Daoy (cell line): ENCODE measurements around the gene HSPA6. TPM values are rescaled to one million over a fixed set of nuclear protein-coding genes. Genes with fewer than 3 reads are reported as not detected.
A peak's percentile ranks its signal among the peaks of the same experiment; 100 is the strongest.
"Not testable (repeated sequence)": the region's sequence is repeated elsewhere in the genome, so short reads cannot be mapped to it uniquely, and the experiment has no call there.

Source experiments
- DNase-seq: peaks from one replicate; pipeline ENCODE4 v3.0.0-alpha.2; 2015; ENCODE audit warnings: low read depth
- total RNA-seq: library from RNA; depleted of rRNA; stranded (reverse); fragments of >200 nt; shearing (Covaris generic); gene quantifications from 2 replicates; pipeline ENCODE4 v1.2.3, GENCODE V29; 2014

The HSPA6 gene
- total RNA-seq, 1 experiment from 2014 or later = 0.29 TPM

DNA sequence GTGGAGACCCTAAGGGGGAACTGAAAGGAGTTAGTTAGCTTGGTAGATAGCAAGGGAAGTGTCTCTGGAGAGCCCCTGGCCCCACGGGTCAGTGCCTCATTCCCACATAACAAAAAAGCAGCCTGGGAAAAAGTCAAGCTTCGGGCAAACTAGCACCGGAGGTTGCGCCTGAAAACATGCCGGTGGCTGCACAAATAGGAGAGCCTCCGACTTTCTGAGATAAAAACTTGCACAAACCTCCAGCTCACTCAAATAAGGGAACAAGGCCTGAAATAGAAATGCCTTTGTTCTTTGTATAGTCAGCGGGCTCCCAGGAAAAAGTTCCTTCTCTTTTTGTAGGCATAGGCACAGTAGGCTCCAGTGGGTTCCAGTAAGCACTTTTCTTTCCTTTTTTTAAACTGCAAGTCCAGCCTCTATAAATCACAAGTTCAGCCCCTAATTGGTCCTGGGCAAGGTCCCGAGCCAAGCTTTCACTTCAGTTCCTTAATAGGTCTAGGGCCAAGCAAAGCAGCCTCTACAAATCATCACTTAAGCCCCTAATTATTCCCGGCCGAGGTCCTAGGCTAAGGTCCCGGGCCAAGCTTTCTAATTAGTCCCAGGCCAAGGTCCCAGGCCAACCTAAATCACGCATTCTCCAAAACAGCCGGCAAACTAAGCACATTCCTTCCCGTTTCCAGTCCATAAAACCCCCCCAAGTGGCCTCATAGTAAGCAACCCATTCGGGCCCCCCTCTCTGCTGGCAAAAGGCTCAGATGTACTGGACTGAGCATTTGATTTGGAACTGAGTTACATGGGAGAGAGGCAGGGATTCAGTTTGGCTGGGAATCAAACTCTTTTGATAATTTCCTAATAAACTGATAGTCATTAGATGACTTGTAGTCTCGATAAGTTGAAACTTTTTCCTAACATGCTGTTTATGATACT, 8.6 kb downstream of the HSPA6 start:
- not testable (repeated sequence) for DNase-seq

DNA sequence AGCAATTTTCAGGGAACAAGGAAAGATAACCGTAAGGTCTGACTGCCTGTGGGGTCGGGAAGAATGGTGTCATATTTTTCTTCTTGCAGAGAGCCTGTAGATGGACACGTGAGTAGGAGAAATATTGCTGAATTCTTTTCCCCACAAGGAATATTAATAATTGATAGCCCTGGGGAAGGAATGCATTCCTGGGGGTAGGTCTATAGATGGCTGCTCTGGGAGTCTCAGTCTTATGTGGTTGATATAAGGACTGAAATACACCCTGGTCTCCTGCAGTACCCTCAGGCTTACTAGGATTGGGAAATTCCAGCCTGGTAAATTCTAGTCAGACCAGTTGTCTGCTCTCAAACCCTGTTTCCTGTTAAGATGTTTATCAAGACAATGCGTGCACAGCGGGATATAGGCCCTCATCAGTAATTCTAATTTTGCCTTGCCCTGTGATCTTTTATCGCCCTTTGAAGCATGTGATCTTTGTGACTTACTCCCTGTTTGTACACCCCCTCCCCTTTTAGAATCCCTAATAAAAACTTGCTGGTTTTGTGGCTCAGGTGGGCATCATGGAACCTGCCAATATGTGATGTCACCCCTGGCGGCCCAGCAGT, 12.8 kb downstream of the HSPA6 start:
- not testable (repeated sequence) for DNase-seq

DNA sequence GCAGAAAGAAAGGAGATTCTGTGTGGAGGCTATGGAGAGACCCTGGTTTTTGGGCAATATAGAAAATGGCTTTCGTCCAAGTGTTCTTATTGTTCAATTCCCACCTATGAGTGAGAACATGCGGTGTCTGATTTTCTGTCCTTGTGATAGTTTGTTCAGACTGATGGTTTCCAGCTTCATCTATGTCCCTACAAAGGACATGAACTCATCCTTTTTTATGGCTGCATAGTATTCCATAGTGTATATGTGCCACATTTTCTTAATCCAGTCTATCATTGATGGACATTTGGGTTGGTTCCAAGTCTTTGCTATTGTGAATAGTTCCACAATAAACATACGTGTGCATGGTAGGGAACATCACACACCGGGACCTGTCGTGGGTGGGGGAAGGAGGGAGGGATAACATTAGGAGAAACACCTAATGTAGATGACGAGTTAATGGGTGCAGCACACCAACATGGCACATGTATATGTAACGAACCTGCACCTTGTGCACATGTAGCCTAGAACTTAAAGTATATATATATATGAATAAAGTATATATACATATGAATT, 14.7 kb downstream of the HSPA6 start:
- DNase-seq = not testable (repeated sequence)

DNA sequence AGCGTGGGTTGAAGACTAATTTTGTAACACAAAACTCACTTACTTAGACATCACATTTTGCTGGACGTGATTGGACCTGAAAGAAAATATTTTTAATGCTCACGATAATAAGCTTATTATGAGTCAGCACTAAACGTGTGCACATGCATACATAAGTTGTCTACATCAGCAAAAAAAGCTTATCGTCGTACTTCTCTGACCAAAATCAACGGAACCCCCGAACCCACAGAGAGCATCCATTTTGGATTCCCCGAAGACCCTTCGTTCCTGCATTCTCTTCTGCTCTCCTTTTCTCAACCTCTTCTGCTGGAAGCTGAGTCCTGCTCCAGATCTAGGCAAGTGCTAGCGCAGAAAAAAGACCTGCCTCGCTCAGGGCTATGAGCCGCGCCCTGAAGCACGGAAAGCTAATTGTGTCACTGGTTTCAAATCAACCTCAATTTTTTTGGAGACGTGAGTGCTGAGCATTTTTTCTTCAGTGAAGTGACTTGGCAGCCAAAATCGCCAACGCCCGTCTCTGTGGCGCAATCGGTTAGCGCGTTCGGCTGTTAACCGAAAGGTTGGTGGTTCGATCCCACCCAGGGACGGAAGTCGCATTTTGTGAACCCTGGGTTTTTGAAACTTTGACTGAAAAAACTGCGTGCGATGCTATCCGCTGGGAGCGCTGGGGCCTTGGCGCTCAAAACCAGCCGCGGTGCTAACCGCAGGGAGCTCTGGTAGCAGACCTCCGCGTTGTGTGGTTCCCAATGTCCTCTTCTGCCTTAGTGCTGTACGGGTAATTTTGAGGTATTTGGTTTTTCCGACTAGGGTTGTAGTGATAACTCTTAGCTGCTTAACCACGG, 15.6 kb downstream of the HSPA6 start:
- DNase-seq = peak; percentile 93

DNA sequence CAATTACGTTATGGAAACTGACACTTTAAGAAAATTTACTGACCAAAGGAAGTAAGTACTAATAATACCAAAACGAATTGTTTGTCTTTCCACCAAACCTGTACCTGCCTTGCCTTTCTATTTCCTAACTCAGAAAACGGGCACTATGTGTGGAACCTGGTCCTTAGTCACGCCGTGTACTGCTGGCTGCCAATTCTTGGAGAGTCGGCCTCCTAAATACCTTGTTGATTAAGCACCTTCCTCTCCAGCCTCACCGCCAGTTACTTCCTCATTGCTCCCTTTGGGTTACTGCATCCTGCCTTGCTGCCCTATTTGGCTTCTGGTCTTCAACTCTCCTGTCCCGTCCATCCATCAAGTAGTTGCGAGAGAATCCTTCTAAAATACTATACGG, 16.2 kb downstream of the HSPA6 start:
- DNase-seq = not testable (repeated sequence)

DNA sequence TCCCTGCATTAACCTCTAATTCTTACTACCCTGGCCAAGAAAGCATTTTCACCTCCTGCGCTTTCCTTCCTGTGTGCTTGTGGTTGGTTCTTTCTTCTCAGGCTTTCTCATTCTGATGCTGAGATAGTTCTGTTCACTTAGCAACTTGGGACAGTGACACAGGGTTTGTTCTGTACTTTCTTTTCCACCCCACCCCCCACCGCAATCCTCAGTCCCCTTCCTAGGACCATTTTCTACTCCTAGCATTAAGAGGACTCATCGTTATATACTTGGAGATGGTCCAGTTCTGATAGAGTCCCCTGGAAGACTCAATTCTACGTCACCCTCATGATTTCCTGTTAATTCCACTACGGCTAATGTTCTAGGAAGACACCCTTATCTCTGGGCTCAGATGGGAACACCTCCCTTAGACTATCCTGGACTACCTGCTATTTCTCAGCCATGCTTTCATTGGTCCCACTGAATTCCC, 17.8 kb downstream of the HSPA6 start:
- not testable (repeated sequence) for DNase-seq

DNA sequence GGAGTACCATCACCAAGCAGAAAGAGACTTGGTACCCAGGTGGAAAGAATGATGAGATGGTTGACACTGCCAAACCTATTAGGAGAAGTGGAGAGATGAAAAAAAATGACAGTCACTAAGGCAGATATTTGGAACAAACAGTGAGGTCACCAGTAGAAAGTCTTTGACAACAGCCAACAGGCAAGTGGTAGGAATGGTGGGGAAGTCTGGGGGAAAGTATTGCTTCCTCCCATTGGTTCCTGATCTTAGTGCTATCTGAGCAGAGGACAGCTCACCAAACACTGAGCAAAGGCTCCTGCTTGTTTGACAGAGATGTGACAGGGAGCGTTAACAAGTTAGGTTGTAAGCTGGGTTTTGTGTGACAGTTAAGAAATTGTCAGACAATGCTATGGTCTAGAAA, 18.8 kb downstream of the HSPA6 start:
- not testable (repeated sequence) for DNase-seq

DNA sequence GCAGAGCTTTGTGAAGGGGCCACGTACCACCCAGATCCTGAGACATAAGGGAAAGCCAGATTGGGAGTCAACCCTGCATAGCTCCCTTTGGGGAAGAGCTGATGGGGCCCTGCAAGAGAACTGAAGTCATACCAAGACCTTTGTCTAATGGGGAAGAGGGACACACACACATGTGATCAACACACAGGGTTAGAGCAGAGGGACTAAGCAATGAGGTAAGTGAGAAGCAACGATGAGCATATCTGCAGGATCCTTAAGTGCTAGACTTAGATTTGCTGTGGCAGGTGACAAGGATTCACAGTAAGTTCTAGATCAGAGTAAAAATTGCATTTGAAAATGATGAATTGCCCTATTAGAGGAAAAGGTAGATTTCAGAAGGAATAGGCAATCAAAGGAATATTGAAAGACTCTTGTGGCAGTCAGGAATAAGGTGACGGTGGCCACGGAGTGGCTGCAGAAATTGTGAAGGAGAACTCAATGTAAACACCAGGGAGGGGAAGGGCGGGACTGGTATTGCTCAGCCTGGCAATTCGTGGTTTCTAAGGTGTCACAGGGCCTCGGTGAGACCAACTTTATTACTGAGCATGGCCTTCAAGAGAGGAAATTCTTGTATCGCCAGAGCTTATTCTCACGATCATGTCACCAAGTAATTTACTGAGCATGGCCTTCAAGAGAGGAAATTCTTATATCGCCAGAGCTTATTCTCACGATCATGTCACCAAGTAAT, 20.8 kb downstream of the HSPA6 start:
- not testable (repeated sequence) for DNase-seq

DNA sequence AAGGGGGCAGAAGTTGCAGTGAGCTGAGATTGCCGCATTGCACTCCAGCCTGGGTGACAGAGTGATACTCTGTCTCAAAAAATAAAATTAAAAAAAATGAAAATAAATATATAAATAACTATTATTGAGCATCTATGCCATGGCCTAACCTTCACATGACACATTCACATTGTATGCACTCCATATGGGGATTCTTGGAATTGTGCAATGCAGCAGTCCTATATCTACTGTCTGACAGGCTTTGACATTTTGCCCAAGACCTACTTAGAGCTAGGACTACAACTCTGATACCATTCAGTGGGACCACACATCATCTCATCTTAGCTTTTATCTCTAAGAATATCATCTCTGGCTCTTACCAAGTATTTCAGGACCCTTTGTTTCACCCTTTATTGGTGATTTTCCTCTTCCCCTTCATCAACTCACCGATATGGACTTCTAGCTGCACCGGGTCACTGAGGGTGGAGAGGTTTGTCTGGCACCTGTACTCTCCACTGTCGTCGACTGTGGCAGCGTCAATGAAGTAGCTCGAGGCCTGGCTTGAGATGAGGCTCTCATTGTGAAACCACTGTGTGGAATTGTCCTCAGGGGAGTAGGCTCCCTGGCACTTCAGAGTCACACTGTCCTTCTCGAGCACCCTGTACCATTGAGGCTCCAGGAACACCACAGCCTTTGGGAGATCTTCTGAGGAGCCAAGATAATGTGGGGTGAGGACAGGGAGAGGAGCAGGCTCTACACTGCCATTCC, 23.8 kb downstream of the HSPA6 start:
- DNase-seq = not testable (repeated sequence)

DNA sequence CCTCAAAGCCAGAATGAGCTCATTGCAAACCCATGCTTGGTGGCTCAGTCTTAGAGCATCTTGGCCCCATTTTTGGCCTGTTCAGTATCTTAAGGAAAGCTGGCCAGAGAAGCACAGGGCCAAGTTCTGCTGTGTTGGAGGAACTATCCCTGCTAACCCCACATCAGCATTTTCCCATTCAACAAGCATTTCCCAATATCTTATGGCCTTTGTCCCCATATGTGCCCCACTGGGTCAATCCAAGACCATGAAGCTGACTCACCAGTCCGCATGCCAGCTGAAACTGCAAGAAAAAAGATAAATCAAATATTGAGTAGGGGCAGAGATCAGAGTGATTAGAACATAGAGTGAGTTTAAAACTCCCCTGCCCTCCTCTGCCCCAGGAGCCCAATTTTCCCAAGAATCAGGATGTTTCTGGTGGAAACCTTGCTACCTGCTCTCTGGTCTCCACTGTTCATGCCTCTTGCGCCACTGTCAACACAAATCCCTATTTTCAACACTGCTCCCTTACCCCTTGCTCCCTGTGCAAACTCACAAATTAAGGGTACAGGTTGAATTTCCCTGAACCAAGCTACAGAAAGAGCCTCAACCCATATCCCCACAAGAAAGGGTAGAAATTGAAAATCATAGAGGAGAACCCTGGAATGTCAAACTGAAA, 24.5 kb downstream of the HSPA6 start:
- DNase-seq = not testable (repeated sequence)

DNA sequence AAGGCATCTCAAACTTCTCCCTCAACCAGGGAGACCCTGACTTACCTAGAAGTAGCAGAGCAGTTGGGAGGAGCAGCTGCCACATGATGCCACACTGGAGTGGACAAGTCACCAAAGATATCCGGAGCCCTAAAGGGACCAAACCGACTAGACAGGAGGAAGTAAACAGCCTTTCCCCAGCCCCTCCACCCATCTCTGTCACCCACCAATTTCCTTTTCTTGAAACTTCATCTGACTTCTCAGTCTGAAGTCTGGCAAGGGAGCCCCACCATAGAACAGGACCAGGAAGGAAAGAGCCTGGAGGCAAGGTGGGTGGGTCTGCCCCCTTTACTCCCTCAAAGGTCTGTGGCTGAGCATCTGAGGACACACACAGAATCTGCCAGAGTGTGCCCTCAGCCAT, 25.3 kb downstream of the HSPA6 start, which contains the start of gene FCGR3A:
FCGR3A (minus strand) TSS at position 167 of the 400 bp plus-strand sequence; CDS start at position 85, 82 bp downstream.
- no peak for DNase-seq

DNA sequence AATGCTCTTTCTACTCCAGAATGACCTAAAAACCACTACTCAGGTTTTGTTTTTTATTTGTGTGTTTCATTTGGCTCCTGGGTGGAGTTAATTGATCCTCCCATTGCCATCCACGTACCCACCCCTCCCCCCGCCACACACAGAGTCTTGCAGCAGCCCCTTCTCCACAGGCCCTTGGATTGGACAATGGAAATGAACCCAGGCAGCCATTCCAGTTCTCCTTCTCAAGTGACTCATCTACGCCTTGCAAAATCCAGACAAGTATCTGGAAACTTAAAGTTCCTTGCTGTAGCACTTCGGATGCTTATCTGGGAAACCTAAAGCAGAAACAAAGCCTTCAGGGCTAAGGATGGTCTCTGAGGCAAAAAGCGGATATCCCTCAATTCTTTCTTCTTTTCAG, 26.6 kb downstream of the HSPA6 start:
- not testable (repeated sequence) for DNase-seq

DNA sequence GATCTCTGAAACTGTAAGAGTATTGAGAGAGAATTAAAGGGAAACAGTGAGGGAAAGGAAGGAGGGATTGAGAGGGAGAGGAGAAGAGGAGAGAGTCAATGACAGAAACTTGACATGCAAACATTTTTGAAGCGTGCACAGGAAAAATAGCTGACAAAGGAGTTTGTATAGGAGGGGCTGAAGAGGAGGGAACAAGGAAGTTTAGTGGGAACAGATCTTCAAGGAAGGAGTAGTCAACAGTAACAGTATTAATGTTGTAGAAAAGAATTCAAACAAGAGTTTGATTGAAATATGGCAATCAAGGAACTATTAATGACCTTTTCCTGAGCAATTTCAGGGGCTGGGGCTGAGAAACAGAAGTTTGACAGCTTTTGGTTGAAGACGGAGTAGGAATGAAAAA, 29.3 kb downstream of the HSPA6 start:
- not testable (repeated sequence) for DNase-seq

DNA sequence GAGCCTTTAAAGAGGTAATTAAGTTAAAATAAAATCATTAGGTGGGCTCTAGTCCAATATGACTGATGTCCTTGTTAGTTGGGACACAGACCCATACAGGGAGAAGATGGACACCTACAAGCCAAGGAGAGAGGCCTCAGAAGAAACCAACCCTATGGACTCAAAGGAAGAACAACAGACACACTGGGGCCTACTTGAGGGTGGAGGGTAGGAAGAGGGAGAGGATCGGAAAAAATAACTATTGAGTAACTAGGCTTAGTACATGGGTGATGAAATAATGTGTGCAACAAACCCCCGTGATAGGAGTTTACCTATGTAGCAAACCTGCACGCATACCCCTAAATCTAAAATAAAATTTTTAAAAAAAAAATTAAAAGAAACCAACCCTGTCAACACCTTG, 30.0 kb downstream of the HSPA6 start:
- not testable (repeated sequence) for DNase-seq

DNA sequence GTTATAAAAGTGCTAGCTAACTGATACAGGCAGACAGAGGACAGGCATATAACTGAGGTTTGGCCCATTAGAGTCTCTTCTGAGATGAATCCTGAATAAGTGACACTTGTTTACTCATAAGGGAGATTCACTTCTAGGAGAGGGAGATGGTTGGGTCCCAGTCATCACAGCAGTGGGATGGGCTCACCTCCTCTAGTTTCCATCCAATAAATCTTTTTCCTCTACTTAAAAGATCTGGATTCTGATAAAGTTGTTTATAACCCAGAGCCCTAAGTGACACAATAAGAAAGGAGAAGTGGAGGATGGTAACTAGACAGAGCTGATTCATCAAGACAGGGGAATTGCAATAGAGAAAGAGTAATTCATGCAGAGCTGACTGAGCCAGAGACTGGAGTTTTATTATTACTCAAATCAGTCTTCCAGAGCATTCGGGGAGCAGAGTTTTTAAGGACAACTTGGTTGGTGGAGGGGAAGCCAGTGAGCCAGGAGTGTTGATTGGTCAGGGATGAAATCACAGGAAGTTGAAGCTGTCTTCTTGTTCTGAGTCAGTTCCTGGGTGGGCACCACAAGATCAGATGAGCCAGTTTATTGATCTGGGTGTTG, 30.6 kb downstream of the HSPA6 start:
- not testable (repeated sequence) for DNase-seq

DNA sequence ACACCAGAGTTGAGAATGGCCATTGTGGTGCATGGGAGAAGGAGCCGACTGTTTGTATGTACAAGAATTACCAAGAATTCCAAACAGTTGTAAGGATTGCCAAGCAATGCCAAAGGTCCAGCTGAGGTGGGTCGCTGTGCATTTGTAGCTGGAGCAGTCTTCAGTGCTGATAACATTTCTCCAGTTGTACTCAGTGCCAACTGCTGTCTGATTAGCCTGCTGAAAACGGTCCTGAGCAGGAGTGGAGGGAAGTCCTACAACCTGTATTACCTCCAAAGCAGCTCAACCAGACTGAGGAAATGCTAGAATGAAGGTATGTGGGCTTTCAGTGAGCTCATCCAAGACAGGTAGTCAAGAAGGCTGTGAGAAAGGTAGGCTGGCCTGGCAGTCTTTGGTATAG, 31.8 kb downstream of the HSPA6 start:
- DNase-seq = not testable (repeated sequence)

DNA sequence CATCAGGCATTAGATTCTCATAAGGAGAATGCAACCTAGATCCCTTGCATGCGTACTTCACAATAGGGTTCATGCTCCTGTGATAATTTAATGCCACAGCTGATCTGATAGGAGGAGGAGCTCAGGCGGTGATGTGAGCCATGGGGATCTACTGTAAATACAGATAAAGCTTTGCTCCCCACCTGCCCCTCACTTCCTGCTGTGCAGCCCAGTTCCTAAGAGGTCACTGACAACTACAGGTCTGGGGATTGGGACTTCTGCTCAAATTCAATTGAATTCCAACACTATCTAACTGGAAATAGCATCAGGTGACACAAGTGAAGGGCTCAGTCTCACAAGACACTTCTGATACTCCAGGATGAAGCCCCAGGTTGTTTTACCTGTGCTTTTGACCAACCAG, 32.6 kb downstream of the HSPA6 start:
- DNase-seq = not testable (repeated sequence)

DNA sequence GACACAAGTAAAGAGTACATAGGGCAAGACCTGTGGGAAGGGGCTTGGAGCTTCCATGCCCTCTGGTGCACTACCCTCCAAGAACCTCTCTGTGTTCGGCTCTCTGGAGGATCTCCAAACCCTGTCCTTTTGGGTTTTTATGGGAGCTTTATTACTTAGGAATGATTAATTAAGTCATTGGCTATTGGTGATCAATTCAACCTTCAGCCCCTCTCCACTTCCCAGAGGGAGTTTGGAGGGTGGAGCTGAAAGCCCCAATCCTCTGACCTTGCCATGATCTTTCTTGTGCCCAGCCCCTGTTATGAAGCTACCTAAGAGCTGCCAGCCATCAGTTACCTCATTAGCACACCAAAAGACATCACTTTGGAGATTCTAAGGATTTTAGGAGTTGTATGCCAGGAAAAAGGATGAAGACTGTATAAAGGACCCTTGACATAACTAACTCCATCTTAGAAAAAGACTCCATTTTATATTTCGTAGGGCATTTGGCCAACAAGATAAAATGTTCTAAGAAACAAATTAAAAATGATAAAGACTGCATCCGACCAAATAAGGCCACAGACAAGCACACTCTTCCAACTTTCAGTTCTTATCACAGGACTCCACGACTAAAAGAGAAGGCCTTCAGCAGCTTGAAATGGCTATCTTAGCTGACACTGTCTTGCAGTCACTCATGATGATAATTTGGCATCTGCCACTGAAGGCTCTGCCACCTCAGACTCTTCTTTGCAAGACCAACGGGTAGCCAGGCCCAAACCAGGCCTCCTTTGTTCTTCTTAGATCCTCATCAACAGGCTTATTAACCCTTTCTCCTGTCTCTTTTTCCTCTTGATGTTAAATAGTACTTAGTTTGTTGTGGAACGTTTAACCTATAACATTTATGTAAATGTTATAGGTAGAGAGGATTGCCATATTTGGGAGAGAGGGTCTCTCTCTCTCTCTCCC, 33.4 kb downstream of the HSPA6 start:
- DNase-seq = not testable (repeated sequence)
